NCI-H748 (cell line): ENCODE results near the gene MOCOS.

Experiments used
- DNase-seq: peaks from one replicate; lab custom pipeline; 2025; ENCODE audit not compliant: unreplicated experiment; lab: John Stamatoyannopoulos, UW

The MOCOS gene

GRCh38 chr18:36262971-36263370 is 75.7 kb downstream of the MOCOS start:
- DNase-seq, result no peak

GRCh38 chr18:36264283-36264682 is 77.0 kb downstream of the MOCOS start:
- DNase-seq, result no peak

- DNase-seq, result no peak
Measured at GRCh38 chr18:36265015-36265414, 77.7 kb downstream of the MOCOS start.

GRCh38 chr18:36269157-36269556 is 81.9 kb downstream of the MOCOS start:
- no peak for DNase-seq

- DNase-seq, result no peak
Measured at GRCh38 chr18:36271153-36271552, 83.9 kb downstream of the MOCOS start.

GRCh38 chr18:36273347-36273746 is 86.0 kb downstream of the MOCOS start:
- DNase-seq, result no peak

- DNase-seq, result no peak
Measured at GRCh38 chr18:36274083-36274715, 86.9 kb downstream of the MOCOS start.

GRCh38 chr18:36275561-36275960 is 88.3 kb downstream of the MOCOS start:
- DNase-seq, result no peak

- DNase-seq, result no peak
Measured at GRCh38 chr18:36279001-36279400, 91.7 kb downstream of the MOCOS start.

GRCh38 chr18:36281936-36282335 is 94.6 kb downstream of the MOCOS start:
- no peak for DNase-seq

- no peak for DNase-seq
Measured at GRCh38 chr18:36283448-36283847, 96.2 kb downstream of the MOCOS start.

GRCh38 chr18:36284268-36284667 is 97.0 kb downstream of the MOCOS start:
- DNase-seq, result no peak

GRCh38 chr18:36284671-36285295 is 97.5 kb downstream of the MOCOS start:
- DNase-seq, result peak; percentile 81

GRCh38 chr18:36287653-36288052 is 100.4 kb downstream of the MOCOS start:
- DNase-seq, result no peak

GRCh38 chr18:36288689-36289088 is 101.4 kb downstream of the MOCOS start:
- no peak for DNase-seq

- no peak for DNase-seq
Measured at GRCh38 chr18:36294031-36294430, 106.7 kb downstream of the MOCOS start.

GRCh38 chr18:36295214-36295613 is 107.9 kb downstream of the MOCOS start:
- no peak for DNase-seq

GRCh38 chr18:36295880-36296301 is 108.6 kb downstream of the MOCOS start:
- no peak for DNase-seq

- DNase-seq, result peak; percentile 91
Measured at GRCh38 chr18:36296650-36297416, 109.5 kb downstream of the MOCOS start.

- peak; percentile 88 for DNase-seq
Measured at GRCh38 chr18:36297417-36298125, 110.3 kb downstream of the MOCOS start, which contains the start of gene FHOD3. Gene FHOD3 (plus strand): TSS chr18:36297713. CDS start chr18:36297836, 123 bp downstream.

GRCh38 chr18:36298126-36298741 is 110.9 kb downstream of the MOCOS start:
- DNase-seq, result peak; percentile 78
